ENCODE measurements around the gene FCHSD2. TPM values are rescaled to one million over a fixed set of nuclear protein-coding genes. Genes with fewer than 3 reads are reported as not detected.

Gene FCHSD2
- polyA plus RNA-seq, 4 donors = 36.5 to 52.2 (median 50.2) TPM

DNA sequence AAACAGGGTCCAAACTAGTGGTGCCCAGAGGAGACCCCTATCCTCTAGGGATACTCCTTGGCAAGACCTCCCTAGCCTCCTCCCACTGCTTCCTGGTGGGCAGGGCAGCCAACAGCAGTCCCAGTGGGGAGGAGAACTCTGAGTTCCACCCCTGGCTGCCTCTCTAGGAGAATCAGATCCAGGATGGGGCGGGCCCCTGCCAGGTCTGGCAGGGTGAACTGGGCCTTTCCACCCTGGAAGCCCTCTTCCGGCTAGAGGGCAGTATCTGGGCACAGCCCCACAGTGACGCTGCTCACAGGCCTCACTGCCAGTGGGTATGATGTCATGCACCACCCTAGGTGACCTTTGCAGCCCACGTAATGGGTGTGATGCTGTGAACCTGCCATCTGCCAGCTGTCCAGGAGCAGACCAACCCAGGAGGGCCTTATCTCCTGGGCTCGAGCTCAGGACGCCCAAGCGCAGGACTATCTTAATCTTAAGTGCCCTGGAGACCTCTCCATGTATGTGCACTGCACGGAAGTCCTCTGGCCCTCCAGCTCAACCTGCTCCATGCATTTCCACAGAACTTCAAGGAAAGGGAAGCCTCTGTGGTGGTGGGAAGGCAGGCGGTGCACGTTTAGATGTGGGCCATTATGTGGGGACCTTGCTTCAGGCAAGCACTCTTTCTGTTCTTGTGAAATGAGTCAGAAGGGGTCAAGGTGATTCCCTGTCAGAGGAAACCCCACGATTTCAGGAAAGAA, 31.8 kb upstream of the FCHSD2 start:
- no peak for DNase-seq (ENCODE audit: low read depth in 4 of 4, low spot score in 3 of 4)

- no peak for DNase-seq (ENCODE audit: low read depth in 4 of 4, low spot score in 3 of 4)
Observed at GRCh38 chr11:73172992-73173656, 31.0 kb upstream of the FCHSD2 start.

DNA sequence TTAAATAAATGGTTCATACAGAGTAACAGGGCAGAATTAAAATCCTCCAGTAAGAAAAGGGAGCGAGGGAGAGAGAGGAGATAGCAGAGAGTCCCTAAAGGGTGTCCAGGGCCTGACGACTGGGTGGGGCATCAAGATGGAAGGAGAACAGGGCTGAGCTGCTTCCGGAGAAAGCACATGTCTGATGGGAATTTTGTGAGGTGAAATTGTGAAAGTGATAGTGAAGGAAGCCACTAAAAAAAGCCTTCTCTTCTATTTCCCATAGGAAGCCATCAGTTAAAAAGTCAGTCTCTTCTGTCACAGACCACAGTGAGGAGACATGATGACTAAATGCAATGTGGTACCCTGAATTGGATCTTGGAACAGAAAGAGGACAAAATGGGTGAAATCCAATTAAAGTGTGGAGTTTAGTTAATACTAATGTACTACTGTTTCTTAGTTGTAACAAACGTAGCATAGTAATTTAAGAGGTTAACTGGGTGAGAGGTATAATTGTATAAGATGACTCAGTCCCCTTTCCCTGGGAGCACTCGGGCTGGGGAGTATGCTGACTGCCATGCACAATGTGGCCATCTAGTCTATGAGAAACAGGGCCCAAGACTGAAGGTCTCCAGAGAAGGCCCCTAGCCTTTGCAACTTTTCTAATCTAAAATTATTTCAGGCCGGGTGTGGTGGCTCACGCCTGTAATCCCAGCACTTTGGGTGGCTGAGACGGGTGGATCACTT, 29.5 kb upstream of the FCHSD2 start:
- DNase-seq (ENCODE audit: low read depth in 4 of 4, low spot score in 3 of 4) = no peak

DNA sequence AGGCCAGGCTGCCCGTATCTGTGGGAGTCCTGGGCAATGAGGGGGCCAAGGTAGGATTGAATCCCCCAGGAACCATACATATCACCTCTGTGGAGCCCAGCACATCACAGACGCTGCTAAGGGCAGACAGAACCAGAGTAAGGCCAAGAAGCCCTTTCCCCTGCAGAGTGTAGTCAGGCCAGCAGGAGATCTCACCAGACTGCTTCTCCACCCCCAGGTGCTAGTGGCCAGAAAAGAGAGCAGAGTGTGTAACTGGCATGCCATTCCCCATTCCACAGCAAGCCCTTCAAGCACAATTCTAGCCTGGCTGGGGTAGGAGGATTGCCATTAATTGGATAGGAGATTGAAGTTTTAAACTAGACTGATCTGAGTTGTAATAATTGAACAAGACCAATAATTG, 28.0 kb upstream of the FCHSD2 start:
- DNase-seq (ENCODE audit: low read depth in 4 of 4, low spot score in 3 of 4) = no peak

- DNase-seq (ENCODE audit: low read depth in 4 of 4, low spot score in 3 of 4) = no peak
Observed at GRCh38 chr11:73168925-73169579, 26.9 kb upstream of the FCHSD2 start.

DNA sequence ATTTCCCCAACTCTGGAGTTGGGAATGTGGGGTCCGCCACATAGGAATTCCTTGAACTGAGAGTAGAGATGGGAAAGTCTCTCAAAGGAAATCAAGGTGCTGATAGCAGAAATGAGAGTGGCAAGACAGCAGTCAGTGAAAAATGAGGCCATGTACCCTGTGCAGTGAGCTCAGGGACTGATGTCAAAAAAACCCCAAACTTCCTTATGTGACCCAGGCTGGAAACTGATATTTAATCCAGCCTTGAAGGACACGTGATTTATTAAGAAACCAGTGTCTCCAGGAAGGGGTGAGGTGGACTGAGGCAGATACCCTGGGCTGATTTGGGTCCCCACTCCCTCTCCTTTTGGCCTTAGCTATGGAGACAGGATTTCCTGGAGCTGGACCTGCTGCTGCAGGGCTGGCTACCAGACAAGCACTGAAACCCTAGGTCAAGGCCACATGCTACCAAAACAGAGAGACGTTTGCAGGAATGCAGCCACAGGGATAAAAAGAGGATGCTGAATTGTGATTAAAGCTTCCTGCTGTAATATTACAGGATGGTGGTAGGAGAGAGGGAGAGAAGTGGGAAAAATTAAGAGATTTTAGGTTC, 25.3 kb upstream of the FCHSD2 start:
- DNase-seq (ENCODE audit: low read depth in 4 of 4, low spot score in 3 of 4) = no peak

DNA sequence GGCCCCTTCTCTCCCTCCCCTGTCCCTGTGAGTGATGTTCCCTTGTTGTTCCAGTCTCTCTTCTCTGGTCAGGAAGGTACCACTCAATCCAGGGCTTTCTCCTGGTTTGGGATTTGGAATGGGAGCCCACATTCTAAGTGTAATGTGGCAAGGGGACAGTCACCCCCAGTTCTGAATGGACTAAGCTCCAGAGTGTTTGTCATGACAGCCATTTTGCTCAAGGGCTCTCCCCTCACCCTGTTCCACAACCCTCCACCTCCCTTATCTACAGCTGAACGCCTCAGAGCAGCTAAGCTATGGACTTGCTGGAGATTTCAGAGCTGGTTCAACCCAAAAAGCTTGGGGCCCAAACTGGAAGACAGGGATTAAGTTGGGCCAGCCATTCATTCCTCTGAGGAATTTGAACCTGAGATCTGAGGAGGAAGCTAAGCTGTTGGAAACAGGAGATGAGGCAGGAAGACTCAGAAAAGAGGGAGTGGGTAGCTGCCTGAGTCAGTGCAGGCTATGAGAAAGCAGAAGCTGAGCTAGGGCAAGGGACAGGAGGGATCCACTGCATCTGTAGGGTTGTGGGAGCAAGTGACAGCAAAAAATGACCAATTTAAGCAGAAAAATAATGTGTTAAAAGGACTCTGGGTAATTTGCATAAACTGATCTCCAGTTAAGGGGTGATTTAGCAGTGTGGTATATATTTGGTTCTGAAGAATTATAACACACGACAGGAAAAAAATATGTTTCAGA, 22.9 kb upstream of the FCHSD2 start:
- DNase-seq (ENCODE audit: low read depth in 4 of 4, low spot score in 3 of 4) = no peak

DNA sequence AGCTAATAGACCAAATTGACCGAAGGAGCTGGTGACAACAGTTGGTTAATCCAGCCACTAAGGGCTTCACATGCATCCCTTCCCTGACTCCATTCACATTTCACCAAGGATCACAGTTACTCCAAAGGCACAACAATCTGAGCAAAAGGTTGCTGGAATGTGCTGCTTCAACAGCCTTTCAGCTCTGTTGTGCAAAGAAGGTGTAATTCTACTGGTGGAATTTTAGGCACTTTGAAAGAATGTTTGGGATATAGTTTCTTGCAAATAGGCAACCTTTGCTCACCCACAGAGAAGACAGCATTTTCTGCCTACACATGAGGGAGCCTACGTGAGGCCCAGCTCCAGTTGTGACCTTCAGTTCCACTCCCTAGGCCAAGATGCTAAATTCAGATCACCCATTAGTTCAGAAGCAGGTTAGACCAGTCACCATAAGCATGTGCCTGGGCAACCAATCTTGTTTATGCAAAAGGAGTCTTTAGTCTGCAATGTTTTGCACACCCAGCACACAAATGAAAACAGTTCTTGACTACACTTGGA, 21.6 kb upstream of the FCHSD2 start:
- no peak for DNase-seq (ENCODE audit: low read depth in 4 of 4, low spot score in 3 of 4)

DNA sequence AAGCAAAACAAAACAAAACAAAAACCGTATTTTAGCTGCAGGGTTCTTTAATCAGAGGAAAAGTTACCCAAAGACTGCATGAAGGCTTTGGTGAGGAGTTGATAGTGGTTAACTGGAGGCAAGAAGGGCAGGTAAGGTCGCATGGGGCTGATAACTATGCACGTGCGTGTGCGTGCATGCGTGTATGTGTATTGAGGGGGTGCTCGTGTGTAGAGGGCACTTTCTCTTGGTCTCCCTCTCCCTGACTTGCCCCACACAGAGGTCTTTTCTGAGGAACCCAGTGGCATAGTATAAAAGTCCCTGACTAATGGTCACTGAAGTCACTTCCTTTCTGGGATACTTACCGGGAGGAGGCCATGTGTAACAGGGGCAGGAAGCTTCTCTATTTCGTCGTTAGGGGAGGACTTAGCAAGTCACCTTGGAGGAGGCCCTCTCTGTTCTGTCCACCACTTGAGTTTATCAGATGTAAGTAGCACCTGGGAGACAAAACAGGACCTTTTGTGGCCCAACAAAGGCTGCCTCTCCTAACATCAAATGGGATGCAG, 20.1 kb upstream of the FCHSD2 start:
- no peak for DNase-seq (ENCODE audit: low read depth in 4 of 4, low spot score in 3 of 4)

DNA sequence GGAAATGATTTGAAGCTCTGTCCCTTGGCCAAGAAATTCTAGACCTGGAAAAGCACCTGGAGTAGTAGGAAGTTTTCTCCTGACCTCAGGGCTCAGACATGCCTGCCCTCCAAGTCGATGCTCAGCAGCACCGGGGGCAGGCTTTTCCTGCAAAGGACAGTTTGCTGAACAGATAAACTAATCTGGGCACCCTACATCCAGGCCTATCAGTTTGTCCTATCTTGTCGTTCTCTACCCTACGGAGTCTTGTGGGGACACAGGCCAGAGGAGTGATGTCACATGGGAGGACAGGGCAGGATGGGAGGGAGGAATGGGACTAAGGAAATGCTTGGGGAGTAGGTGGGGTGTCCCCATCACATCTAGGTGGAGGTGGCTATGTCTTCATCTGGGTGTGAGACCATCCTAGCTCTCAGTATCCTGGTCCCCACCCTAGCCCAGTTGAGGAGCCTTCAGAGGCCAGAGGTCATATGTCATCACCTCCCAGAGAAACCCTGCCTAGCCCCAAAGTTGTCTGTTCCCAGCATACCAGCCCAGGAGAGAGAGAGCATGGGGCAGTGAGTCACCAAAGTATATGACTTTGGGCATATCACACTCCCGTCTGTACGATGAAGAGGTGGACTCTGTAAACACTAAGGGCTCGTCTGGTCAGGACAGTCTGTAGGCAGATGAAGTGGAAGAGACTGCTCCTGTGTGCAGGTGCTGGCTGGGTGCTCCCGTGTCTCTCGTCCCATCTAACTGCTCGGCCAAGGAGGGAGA, 18.1 kb upstream of the FCHSD2 start:
- DNase-seq (ENCODE audit: low read depth in 4 of 4, low spot score in 3 of 4) = no peak

- no peak for DNase-seq (ENCODE audit: low read depth in 4 of 4, low spot score in 3 of 4)
Observed at GRCh38 chr11:73159297-73159696, 17.2 kb upstream of the FCHSD2 start.

DNA sequence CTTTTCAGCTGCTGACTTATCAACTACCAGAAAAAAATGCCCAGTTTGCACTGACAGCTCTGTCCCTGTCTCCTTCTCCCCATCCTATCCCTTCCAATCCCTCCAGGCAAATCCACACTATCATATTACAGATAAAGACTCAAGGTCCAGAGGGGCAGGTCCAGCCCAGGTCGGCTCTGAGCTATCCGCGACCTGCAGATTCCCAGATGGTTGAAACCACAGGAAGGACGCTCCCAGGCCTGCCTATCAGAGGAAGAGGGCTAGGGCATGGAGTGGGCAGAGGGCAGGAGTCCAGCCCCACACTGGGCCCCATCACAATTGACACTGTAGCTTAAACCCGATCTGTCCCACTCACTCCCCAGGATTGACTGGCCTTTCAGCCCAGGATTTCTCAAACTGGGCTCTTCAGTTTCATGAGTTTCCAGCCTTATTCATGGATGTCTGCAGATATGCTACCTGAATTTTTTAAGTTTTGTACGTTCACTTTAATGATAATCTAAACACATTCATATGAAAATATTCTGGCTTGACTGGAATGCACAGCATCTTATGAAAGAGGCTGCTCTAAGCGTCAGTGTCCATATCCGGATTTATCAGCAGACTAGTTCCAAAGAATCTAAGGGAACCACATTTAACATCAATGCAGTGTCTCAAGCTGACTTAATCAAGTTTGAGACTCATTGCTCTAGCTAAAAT, 16.4 kb upstream of the FCHSD2 start:
- DNase-seq (ENCODE audit: low read depth in 4 of 4, low spot score in 3 of 4) = no peak

DNA sequence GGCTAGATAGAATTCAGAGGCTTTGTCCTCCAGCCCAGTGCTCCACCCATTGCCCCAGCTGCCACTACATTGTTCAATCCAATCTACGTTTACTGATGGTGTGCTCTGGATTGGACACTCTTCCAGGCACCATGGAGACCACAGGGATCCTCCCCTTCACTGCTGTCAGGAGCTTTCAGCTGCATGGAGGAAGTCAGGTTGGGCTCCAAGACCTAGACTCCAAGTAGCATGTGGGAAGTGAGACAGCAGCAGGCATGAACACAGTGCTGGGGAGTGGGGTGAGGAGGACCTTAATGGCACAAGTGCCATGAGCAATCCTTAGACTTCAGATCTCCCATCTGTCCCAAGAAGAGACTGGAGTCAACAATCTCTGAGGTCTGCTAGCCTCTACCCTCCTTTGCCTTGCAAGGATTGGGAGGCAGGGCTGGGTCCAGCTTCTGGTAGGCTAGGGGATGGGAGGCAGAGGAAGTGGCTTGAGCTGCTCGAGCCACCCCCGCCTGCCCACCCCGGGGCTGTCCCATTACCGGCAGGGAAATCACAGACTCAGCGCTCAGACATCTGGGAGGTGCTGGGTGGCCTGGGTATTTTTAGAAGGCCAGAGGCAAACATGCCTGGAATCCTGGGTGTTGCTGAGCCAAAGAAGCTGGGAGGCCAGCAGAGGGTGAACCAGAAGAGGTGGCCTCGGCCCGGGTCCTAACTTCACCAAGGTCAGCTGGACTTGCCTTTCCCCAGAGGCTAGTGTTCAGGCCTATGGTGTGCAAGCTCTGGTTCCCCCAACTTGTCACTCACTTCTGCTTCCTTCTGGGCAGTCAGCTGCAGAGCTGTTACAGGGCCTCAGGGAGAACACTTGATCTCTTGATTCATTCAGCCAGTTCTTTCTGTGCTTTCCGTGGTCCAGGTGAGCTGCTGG, 15.2 kb upstream of the FCHSD2 start:
- DNase-seq (ENCODE audit: low read depth in 4 of 4, low spot score in 3 of 4) = no peak

DNA sequence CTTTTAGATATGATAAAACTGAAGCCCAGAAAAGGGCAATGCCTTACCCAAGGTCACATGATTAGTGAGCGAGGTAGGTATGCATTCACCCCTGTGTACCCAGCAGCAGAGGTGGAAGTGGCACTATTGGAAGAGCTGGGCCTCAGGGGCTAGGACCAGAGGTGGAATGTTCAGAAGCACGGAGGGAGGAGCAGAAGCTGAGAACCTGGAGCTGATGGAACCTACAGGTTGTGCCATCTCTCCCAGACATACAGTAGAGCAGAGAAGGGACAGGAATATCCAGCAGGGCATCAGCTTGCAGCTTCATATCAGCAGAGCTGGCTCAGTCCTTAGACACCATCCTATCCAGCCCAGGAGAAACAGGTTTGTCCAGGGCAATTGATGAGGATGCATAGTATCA, 14.6 kb upstream of the FCHSD2 start:
- DNase-seq (ENCODE audit: low read depth in 4 of 4, low spot score in 3 of 4) = no peak

DNA sequence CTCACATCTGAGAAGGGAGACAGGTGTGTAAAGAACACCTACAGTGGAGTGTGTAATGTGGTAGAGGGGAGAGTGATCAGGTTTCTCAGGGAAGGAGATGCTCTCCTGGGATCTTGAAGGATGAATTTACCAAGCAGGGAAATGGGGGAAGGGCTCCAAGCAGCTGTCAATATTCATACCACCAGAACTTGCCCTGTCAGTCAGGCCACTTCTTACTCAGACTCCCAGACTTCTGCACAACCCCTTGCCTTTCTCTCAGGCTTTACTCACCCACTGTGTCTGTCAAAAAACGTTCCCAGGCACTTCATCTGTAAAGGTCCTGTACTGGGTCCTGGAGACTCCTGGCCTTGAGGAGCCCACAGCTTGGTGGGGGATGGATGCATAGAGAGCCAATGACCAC, 14.0 kb upstream of the FCHSD2 start:
- DNase-seq (ENCODE audit: low read depth in 4 of 4, low spot score in 3 of 4) = no peak

GRCh38 chr11:73155102-73155501, 13.0 kb upstream of the FCHSD2 start:
- DNase-seq (ENCODE audit: low read depth in 4 of 4, low spot score in 3 of 4) = no peak

- DNase-seq (ENCODE audit: low read depth in 4 of 4, low spot score in 3 of 4) = no peak
Observed at GRCh38 chr11:73154178-73154577, 12.1 kb upstream of the FCHSD2 start.
